GM19468 (cell line): ENCODE results near the gene FSIP2.
"Not testable (repeated sequence)": the region's sequence is repeated elsewhere in the genome, so short reads cannot be mapped to it uniquely, and the experiment has no call there.

ENCODE experiments used
- ATAC-seq: cut with Tn5 transposase; IDR thresholded peaks from one replicate; pipeline ENCODE4 v1.9.1; 2021; ENCODE audit warnings: mild to moderate bottlenecking, moderate library complexity, moderate number of reproducible peaks; ENCODE audit not compliant: unreplicated experiment; ENCODE audit errors: extremely low read depth

FSIP2 gene

DNA sequence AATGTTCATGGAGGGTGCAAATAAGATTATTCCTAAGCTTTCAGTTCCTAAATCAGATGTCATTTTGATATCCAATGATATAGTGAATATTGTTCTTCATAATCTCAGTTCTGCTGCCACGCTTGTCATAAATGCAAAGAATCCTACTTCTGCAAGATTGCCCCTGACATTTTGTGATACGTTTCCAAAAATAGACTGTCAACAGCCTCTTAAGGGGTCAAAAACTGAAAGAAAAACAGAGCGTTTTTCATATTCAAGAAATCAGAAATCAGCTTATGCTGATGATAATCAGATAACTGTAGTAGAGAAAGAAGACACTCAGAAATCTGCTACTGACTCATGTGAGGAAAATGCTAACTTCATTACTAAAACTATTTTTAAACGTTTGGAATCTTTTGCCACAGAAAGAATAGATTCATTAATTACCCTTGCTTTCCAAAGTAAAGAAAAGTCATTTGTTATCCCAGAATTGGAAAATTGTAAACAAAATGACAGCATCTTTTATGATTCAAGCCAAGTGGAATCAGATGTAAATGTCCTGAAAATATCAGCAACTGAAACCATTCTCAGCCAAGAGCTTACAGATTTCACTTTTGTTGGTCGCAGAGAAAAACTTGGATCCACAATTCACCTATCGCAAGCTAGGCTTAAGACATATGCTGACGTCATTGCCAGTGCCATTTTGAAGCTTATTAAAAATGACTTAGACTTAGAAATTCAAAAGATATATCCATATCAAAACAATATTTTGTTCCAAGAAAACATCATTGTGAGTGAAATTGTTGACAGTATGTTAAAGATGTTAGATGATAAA lies 55.1 kb downstream of the FSIP2 start:
- ATAC-seq, result no peak

DNA sequence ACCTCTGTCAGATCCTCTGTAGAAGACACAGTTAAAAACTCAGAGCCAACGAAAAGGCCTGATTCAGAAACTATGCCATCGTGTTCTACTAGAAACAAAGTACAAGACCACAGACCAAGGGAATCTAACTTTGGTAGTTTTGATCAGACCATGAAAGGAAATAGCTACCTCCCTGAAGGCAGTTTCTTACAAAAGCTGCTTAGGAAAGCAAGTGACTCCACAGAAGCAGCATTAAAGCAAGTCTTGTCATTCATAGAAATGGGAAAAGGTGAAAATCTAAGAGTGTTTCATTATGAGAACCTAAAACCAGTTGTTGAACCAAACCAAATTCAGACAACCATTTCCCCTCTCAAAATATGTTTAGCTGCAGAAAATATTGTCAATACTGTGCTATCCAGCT lies 58.2 kb downstream of the FSIP2 start:
- no peak for ATAC-seq

DNA sequence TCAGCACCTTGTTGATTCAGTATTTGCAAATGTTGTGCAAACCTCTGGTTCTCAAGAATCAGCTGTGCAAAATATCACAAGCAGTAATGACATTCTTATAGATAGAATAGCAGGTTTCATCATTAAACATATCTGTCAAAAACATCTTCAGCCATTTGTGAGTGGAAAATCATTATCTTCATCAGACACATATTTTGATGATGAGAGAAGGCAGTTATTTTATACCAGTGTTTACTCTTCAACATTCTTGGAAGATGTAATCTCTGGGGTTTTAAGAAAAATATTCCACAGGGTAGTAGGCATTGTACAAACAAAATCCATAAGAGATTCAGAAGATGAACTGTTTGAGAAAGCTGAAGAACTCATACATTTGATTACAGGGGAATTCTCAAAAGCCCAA lies 64.3 kb downstream of the FSIP2 start:
- no peak for ATAC-seq

DNA sequence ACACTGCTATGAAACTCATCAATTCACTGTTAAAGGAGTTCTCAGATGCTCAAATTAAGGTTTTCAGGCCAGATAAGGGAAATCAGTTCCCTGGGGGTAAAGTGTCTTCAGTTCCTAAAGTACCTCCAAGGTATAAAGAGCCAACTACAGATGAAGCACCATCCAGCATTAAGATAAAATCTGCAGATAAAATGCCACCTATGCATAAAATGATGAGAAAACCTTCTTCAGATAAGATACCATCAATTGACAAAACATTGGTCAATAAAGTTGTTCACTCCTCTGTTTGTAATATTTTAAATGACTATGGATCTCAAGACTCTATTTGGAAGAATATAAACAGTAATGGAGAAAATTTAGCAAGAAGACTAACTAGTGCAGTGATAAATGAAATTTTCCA lies 68.2 kb downstream of the FSIP2 start:
- ATAC-seq, result no peak

DNA sequence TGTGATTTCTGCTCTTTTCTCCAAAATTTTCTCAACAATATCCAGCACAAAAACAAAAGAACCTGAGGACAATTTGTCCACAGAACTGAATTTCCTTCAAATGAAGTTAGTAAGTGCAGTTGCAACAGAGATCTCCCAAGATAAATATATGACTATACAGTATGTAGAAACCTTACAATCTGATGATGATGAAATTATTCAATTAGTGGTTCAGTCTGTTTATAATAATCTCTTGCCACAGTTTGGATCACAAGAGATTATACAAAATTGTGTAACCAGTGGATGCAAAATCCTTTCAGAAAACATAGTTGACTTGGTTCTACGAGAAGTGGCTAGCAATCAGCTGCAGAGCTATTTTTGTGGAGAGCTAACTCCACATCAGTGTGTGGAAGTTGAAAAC lies 68.7 kb downstream of the FSIP2 start:
- ATAC-seq, result no peak

DNA sequence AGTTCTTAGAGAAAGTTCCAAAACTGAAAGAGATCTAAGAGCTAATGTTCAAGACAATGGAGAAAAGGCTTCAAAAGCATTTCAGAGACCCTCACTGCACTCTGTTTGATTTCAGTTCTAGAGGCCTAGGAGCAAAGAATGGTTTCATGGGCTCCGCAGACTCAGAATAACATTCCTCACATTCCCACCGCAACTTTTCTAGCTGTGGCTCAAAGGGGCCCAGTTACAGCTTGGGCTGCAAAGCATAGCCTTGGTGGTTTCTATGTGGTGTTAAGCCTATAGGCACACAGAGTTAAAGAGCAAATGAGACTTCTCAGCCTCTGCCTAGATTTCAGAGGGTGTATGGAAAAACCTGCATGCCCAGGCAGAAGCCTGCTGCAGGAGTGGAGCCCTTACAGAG lies 73.0 kb downstream of the FSIP2 start:
- no peak for ATAC-seq

DNA sequence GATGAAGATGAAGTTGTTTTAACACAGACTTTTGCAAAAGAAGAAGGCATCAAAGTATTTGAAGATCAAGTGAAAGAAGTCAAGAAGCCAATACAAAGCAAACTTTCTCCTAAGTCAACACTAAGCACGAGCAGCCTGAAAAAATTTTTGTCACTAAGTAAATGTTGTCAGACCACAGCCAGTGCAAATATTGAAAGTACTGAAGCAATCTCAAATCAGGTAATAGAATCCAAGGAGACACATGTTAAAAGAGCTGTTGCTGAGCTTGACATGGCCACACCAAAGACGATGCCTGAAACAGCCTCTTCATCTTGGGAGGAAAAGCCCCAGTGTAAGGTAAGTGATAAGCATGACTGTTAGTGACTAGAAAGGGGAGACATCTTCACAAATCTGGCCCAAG lies 75.1 kb downstream of the FSIP2 start:
- ATAC-seq, result no peak

DNA sequence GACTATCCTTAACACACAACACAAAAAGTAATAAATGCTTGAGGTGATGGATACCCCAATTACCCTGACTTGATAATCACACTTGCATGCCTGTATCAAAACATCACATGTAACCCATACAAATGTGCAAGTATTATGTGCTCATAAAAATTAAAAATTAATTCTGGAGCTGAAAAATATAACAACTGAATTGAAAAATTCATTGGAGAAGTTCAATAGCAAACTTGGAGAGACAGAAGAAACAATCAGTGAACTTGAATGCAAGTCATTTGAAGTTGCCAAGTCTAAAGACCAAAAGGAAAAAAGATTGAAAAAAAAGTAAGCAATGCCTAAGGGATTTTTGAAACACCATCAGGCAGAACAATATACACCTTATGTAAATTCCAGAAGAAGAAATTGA lies 79.4 kb downstream of the FSIP2 start:
- no peak for ATAC-seq

DNA sequence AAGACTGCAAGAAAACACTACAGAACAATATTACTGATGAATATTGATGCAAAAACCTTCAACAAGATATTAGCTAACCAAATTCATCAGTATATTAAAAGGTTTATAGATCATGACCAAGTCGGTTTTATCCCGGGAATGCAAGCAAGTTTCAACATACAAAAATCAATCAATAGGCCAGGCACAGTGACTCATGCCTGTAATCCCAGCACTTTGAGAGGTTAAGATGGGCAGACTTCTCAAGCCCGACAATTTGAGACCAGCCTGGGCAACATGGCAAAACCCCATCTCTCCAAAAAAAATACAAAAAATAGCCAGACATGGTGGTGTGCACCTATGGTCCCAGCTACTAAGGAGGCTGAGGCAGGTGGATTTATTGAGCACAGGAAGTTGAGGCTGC lies 82.9 kb downstream of the FSIP2 start:
- ATAC-seq, result no peak

DNA sequence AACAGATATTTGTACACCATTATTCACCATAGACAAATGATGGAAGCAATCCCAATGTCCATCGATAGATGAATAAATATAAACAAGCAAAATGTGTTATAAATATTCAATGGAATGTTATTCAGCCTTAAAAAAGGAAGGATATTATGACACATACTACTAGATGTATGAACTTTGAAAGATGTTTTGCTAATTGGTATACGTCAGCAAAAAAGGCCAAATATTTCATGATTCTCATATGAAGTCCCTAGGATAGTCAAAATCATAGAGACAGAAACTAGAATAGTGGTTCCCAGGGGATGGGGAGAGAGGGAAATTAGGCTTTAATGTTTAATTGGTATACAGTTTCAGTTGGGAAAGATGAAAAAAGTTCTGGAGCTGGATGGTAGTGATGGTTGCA lies 85.2 kb downstream of the FSIP2 start:
- ATAC-seq, result no peak

DNA sequence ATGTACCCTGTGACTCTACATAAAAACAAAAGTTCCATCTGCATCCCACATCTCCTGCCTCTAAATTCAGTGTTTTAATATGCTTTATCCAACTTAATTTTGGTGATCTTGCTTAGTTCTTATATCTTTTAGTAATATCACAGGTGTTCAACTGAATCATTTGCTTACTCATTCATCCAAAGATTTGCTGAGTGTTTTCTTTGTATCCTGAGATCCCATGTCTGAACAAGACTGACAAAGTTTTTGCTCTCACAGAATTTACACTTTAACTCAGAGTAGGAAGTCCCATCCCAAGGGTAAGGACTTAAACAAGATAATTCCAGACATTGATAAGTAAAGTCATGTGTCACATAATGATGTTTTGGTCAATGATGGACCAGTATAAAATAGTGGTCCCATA lies 87.0 kb downstream of the FSIP2 start:
- ATAC-seq, result no peak

DNA sequence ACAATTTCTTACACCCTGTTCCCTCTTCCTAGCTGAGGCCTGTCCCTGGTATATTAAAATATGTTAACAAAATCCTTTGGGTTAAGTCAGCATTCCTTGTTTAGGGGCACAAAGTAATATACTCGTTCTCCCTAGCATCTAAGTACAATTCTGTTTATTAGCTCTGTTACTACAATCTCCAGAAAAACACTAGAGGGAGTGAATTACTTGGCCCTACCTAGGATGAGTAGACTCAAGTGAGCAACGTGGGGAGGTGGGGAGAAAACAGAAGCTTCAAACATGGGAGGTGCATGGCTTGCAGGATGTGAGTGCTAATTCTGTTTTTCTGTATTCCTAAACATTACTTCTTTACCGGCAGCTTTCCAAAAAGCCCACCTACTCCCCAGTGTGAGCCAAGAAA lies 89.7 kb downstream of the FSIP2 start:
- ATAC-seq, result no peak

DNA sequence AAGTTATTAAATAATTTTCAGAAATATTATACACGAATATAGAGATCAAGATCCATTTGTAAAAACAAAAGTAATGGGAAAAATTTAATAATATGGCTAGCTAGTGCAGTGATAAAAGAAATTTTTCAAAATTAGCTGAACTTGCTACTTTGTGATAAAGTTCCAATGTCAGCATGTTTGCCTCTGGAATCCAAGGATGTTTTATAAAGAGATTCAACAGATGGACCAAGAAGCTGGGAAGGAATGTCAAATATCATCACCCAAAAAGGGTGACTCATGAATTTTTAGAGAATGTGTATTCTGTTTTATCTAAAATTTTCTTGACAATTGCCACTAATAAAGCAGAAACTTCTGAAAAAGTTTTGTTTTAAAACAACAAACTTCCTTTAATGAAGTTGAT lies 95.3 kb downstream of the FSIP2 start:
- ATAC-seq, result no peak

DNA sequence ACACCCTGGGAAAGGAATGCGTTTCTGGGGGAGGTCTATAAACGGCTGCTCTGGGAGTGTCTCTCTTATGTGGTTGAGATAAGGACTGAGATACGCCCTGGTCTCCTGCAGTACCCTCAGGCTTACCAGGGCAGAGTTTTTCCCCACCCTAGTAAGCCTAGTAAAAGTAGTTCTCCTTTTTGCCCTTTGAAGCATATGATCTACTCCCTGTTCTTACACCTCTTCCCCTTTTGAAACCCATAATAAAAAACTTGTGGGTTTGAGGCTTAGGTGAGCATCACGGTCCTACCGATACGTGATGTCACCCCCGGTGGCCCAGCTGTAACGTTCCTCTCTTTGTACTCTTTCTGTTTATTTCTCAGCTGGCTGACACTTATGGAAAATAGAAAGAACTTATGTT lies 97.4 kb downstream of the FSIP2 start:
- ATAC-seq, result no peak

DNA sequence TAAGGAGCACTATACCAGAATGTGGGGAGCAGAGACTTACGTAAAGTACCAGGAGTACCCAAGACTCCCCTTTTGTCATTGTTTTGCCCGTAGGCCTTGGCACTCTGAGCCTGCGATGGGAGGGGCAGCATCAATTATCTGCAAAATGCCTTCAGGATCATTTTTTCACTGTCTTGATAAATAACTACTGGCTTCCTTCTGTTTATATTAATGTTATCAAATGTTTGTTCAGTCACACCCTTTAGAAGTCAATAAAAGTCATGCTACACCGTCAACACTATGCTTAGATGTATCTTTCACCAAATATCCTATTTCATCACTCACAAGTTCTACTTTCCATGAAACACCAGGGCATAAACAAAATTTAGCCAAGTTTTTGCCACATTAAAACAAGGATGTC lies 116.3 kb downstream of the FSIP2 start:
- ATAC-seq, result no peak

DNA sequence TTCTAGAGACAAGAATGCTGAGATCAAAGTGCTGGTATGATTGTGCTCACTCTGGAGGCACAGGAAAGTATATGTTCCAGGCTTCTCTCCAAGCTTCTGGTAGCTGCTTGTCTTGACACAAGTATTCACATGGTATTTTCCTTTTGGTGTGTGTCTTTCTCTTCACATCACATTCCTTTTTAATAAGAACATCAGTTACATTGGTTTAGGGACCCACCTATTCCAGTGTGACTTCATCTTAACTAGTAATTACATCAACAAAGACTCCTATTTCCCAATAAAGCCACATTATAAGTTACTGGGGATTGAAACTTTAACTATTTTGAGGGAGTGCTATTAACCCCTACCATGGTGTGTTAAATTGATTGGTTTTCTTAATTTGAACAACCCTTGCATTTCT lies 119.1 kb downstream of the FSIP2 start:
- no peak for ATAC-seq

DNA sequence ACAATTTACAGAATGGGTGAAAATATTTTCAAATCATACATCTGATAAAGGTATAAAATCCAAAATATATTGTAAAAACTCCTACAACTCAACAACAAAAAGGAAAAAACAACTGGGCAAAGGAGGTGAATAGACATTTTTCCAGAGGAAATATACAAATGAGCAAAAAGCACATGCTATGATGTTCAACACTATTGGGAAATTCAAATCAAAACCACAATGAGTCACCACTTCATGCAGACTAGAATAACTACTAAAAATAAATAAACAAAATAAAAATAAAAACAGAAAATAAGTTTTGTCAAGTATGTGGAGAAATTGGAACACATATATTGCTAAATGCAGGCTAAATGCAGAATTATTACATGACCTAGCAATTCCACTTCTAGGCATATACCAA lies 120.9 kb downstream of the FSIP2 start:
- ATAC-seq, result no peak

DNA sequence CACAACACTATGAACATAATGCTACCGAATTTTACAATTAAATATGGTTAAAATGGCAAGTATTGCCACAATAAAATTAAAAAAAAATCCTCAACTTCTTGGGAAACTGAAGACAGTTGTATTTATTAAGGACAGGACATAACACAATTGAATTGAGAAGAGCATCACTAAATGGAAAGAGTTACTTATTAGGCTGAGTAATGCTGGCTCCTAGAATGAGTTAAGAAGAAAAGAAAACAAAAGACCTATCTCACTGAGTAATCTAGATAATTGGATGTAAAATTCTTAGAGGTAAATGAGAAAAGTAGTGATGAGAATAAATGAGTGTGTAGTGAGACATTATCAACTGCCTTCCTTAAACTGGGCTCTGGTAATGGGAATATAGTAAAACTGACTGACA lies 121.7 kb downstream of the FSIP2 start:
- ATAC-seq, result no peak

DNA sequence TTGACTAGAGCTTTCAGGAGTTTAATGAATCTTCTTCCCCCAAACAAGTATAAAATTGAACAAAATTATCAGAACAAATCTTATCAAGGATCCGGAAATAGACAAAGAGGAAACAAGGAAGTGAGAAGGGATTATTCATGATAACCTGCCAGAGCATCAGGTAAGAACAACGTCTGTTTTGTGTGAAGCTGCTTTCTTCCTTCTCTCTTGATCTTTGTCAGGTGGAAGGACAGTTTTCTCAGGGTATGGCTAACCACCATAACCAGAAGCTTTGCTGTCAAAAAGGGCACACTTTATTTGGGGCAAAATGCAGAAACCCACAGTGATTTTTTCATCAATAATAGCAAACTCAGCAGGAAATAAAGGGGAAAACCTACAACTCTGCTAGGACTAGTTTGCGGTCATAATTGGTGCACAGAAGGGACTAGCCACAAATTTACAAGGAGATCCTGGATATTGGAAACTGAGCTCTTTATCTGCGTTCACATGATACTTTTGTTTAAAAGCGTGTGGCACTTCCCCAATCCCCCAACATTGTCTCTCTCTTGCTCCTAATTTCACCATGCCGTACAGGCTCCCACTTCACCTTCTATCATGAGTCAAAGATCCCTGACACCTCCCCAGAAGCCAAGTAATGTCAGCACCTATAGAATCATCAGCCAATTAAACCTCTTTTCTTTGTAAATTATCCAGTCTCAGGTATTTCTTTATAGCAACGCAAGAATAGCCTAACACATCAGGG lies 124.2 kb downstream of the FSIP2 start:
- no peak for ATAC-seq

DNA sequence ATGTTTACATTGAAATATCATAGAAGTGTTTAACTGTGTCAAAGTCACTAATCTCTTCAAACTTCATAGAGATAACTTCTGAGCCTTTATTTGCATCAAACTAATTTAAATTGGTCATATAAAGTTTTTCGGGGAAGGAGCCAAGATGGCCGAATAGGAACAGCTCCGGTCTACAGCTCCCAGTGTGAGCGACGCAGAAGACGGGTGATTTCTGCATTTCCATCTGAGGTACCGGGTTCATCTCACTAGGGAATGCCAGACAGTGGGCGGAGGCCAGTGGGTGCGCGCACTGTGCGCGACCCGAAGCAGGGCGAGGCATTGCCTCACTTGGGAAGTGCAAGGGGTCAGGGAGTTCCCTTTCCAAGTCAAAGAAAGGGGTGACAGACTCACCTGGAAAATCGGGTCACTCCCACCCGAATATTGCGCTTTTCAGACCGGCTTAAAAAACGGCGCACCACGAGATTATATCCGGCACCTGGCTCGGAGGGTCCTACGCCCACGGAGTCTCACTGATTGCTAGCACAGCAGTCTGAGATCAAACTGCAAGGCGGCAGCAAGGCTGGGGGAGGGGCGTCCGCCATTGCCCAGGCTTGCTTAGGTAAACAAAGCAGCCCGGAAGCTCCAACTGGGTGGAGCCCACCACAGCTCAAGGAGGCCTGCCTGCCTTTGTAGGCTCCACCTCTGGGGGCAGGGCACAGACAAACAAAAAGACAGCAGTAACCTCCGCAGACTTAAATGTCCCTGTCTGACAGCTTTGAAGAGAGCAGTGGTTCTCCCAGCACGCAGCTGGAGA lies 126.1 kb downstream of the FSIP2 start:
- not testable (repeated sequence) for ATAC-seq
